ENCODE data around the gene RNF38. TPM values are rescaled to one million over a fixed set of nuclear protein-coding genes. Genes with fewer than 3 reads are reported as not detected.
"Not testable (repeated sequence)": the region's sequence is repeated elsewhere in the genome, so short reads cannot be mapped to it uniquely, and the experiment has no call there.

Gene RNF38
- total RNA-seq, 2 experiments from 2014 or later, result 26.7 to 40.0 TPM

DNA sequence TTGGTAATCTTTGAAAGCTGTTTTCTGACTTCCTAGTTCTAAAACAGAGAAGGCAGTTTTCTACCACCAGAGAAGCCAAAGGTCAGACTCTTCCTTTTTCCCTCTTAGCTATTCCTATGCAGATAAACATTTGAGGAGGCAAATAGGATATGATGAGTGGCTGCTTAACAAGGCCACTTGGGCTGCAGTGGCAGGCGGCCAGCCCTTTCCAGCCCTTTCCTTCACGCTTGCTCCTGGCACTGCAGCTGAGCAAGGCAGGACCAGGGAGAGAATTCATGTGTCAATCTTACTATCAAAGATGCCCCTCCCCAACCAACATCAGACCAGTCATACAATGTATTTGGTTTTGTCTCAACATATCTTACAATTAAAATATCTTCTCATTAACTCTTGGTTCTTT lies 36.8 kb upstream of the RNF38 start:
- H3K9me3 Mint-ChIP-seq (ENCODE audit: low read depth), result no peaks in the 10 kb centered on the region
- H3K4me3 Mint-ChIP-seq, result no peak overlapping the region
- ChIA-PET POLR2A (interaction anchor here (0.6 kb wide), 3 partner anchors 8 to 78 kb away, joined by 4 to 10 read pairs (median 6); no protein-coding TSS in a partner anchor), CTCF (interaction anchor here (0.6 to 3.2 kb wide), 7 partner anchors 13 to 119 kb away, joined by 3 to 19 read pairs (median 3); no protein-coding TSS in a partner anchor)
- no peak overlapping the region for H3K27ac Mint-ChIP-seq
- no peak for DNase-seq
- H3K36me3 Mint-ChIP-seq (ENCODE audit: low read depth), result no peaks in the 10 kb centered on the region
- no peaks in the 10 kb centered on the region for H3K27me3 Mint-ChIP-seq
- ATAC-seq, result no peak
- intact Hi-C loops (cut with DNase I, micrococcal nuclease), result no loop called here
- H3K4me1 Mint-ChIP-seq, result peaks cover 13% of the 10 kb centered on the region

GRCh38 chr9:36433386-36433785 lies 33.3 kb upstream of the RNF38 start:
- H3K9me3 Mint-ChIP-seq (ENCODE audit: low read depth), result no peaks in the 10 kb centered on the region
- CTCF ChIA-PET, result interaction anchor here (0.6 to 1.2 kb wide), 2 partner anchors 10 to 13 kb away, joined by 4 to 5 read pairs; no protein-coding TSS in a partner anchor
- no peaks in the 10 kb centered on the region for H3K36me3 Mint-ChIP-seq (ENCODE audit: low read depth)
- H3K4me3 Mint-ChIP-seq, result no peak overlapping the region
- intact Hi-C loops (cut with DNase I, micrococcal nuclease), result no loop called here
- H3K4me1 Mint-ChIP-seq, result peaks cover 8% of the 10 kb centered on the region
- POLR2A ChIA-PET, result no interaction called here
- ATAC-seq (no peak), DNase-seq (no peak)
- H3K27me3 Mint-ChIP-seq, result no peaks in the 10 kb centered on the region
- H3K27ac Mint-ChIP-seq, result no peak overlapping the region

DNA sequence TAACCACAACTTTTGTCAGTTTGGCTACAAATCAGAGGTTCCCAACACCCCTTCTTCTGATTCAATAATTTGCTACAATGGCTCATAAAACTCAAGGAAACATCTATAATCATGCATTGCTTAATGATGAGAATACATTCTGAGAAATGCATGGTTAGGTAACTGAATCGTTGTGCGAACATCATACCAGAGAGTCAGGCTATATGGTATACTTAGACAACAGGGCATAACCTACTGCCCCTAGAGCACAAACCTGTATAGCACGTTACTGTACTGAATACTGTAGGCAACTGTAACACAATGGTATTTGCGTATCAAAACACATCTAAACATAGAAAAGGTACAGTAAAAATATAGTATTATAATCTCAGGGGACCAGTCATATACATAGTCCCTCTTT lies 31.0 kb upstream of the RNF38 start:
- H3K27ac Mint-ChIP-seq, result no peak overlapping the region
- H3K4me1 Mint-ChIP-seq, result peaks cover 17% of the 10 kb centered on the region
- H3K4me3 Mint-ChIP-seq, result no peak overlapping the region
- intact Hi-C loops (cut with DNase I, micrococcal nuclease), result no loop called here
- POLR2A ChIA-PET, result no interaction called here
- CTCF ChIA-PET, result interaction anchor here (1.2 to 1.6 kb wide), 4 partner anchors 9 to 168 kb away, joined by 3 to 6 read pairs (median 4); no protein-coding TSS in a partner anchor
- peak; percentile 47 for ATAC-seq
- DNase-seq, result no peak
- peaks cover 4% of the 10 kb centered on the region for H3K36me3 Mint-ChIP-seq (ENCODE audit: low read depth)
- H3K9me3 Mint-ChIP-seq (ENCODE audit: low read depth), result no peaks in the 10 kb centered on the region
- H3K27me3 Mint-ChIP-seq, result no peaks in the 10 kb centered on the region

DNA sequence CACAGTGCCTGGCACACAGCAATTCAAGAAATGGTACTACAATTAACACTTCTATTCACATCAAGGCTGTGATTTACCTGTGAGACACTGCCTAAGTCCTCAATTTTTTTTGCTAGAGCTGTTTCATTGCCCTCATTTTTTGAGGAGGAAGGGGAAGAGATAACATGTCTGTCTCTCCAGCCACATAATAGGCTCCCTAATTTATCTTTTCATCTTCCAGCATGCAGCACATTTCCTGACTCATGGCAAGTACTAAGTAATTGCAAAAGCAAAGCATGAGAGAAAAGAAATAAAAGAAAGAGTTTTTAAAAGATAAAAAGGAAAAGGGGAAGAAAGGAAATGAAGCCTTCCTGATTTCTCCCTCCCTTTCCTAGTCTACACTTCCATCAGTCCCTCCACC lies 26.9 kb upstream of the RNF38 start:
- Mint-ChIP-seq H3K4me3 (no peak overlapping the region), H3K27me3 (no peaks in the 10 kb centered on the region), H3K4me1 (peaks cover 21% of the 10 kb centered on the region), H3K9me3 (ENCODE audit: low read depth) (no peaks in the 10 kb centered on the region), H3K27ac (no peak overlapping the region), H3K36me3 (ENCODE audit: low read depth) (peaks cover 8% of the 10 kb centered on the region)
- ChIA-PET CTCF (interaction anchor here (0.6 to 1.1 kb wide), 2 partner anchors 19 to 1337 kb away, joined by 3 to 4 read pairs; no protein-coding TSS in a partner anchor), POLR2A (no interaction called here)
- DNase-seq (no peak), ATAC-seq (no peak)
- intact Hi-C loops (cut with DNase I, micrococcal nuclease), result no loop called here

GRCh38 chr9:36426348-36426747 lies 26.3 kb upstream of the RNF38 start:
- ChIA-PET CTCF (no interaction called here), POLR2A (no interaction called here)
- Mint-ChIP-seq H3K36me3 (ENCODE audit: low read depth) (peaks cover 8% of the 10 kb centered on the region), H3K9me3 (ENCODE audit: low read depth) (no peaks in the 10 kb centered on the region), H3K27ac (no peak overlapping the region), H3K4me3 (no peak overlapping the region), H3K27me3 (no peaks in the 10 kb centered on the region), H3K4me1 (peaks cover 21% of the 10 kb centered on the region)
- intact Hi-C loops (cut with DNase I, micrococcal nuclease), result no loop called here
- ATAC-seq (no peak), DNase-seq (no peak)

DNA sequence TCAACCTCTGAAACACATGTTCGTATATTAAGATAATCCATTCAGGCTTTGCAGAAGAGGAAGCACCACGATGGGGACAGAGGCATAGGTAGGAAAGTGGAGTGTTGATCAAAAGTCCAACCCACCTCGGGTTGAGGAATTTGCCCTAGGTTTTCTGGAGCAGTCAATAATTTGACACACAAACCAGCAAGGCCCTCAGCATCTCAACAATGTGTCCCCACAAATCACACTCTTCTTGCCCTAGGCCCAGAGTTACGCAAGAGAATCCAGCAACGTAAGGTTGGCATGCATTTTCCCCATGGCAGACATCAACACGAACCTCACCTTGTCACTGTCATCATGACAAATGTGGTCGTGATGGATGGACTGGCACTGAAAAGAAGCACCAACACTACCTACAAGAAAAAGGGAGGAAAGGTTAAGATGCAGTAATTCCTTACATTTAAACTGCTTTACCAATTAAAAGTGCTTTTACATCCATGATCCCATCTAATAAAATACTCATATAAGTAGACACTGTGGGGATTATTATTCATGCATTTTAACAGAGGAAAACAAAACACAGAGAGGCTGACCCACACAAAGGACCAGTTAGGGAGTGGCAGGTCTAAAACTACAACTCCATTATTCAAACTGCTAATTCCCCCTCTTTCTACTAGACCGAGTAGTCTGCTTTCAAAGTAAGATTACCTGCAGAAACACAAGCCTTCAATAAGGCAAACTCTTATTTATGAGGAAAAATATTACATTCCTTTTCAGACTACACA lies 24.4 kb upstream of the RNF38 start:
- intact Hi-C loops (cut with DNase I, micrococcal nuclease), result no loop called here
- Mint-ChIP-seq H3K4me3 (no peak overlapping the region), H3K9me3 (ENCODE audit: low read depth) (no peaks in the 10 kb centered on the region), H3K36me3 (ENCODE audit: low read depth) (peaks cover 12% of the 10 kb centered on the region), H3K27me3 (no peaks in the 10 kb centered on the region), H3K27ac (no peak overlapping the region), H3K4me1 (peaks cover 21% of the 10 kb centered on the region)
- DNase-seq, result no peak
- POLR2A ChIA-PET, result no interaction called here
- CTCF ChIA-PET, result no interaction called here
- no peak for ATAC-seq

- no peak for ATAC-seq
- no peaks in the 10 kb centered on the region for H3K9me3 Mint-ChIP-seq (ENCODE audit: low read depth)
- no peak overlapping the region for H3K27ac Mint-ChIP-seq
- peaks cover 12% of the 10 kb centered on the region for H3K36me3 Mint-ChIP-seq (ENCODE audit: low read depth)
- no peak overlapping the region for H3K4me3 Mint-ChIP-seq
- intact Hi-C loops (cut with DNase I, micrococcal nuclease), result no loop called here
- peaks cover 17% of the 10 kb centered on the region for H3K4me1 Mint-ChIP-seq
- no peak for DNase-seq
- POLR2A ChIA-PET, result no interaction called here
- CTCF ChIA-PET, result interaction anchor here (0.6 to 1.8 kb wide), 6 partner anchors 9 to 306 kb away, joined by 3 to 11 read pairs (median 4); no protein-coding TSS in a partner anchor
- no peaks in the 10 kb centered on the region for H3K27me3 Mint-ChIP-seq
Measured at GRCh38 chr9:36423206-36423605, 23.1 kb upstream of the RNF38 start.

DNA sequence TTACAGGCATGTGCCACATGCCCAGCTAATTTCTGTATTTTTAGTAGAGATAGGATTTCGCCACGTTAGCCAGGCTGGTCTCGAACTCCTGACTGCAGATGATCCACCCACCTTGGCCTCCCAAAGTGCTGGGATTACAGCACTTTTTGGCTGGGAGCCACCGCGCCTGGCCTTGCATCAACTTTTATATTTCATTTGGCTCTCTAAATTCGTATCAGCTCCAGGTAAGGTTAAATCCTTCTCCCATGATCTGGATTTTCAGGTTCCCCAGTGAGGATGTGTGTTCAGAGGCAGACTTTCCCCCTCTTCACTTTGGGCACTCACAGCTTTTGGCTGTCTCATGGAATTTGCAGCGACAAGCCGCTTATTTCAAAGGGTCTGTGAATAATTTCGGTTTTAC lies 16.8 kb upstream of the RNF38 start:
- ChIA-PET POLR2A (no interaction called here), CTCF (interaction anchor here (1.1 to 3.5 kb wide), 3 partner anchors 9 to 143 kb away, joined by 3 to 22 read pairs (median 4); no protein-coding TSS in a partner anchor)
- Mint-ChIP-seq H3K4me3 (no peak overlapping the region), H3K4me1 (peaks cover 4% of the 10 kb centered on the region), H3K27ac (no peak overlapping the region), H3K27me3 (no peaks in the 10 kb centered on the region), H3K36me3 (ENCODE audit: low read depth) (peaks cover 10% of the 10 kb centered on the region), H3K9me3 (ENCODE audit: low read depth) (no peaks in the 10 kb centered on the region)
- DNase-seq, result no peak
- intact Hi-C loops (cut with DNase I, micrococcal nuclease), result no loop called here
- no peak for ATAC-seq

GRCh38 chr9:36415822-36416525 lies 15.9 kb upstream of the RNF38 start:
- peaks cover 8% of the 10 kb centered on the region for H3K4me1 Mint-ChIP-seq
- no peaks in the 10 kb centered on the region for H3K9me3 Mint-ChIP-seq (ENCODE audit: low read depth)
- H3K27me3 Mint-ChIP-seq, result no peaks in the 10 kb centered on the region
- no peak for DNase-seq
- H3K27ac Mint-ChIP-seq, result no peak overlapping the region
- intact Hi-C loops (cut with DNase I, micrococcal nuclease), result no loop called here
- no peak overlapping the region for H3K4me3 Mint-ChIP-seq
- ATAC-seq, result no peak
- CTCF ChIA-PET, result interaction anchor here (1.1 to 1.6 kb wide), 3 partner anchors 9 to 144 kb away, joined by 3 to 7 read pairs (median 3); no protein-coding TSS in a partner anchor
- POLR2A ChIA-PET, result no interaction called here
- peaks cover 9% of the 10 kb centered on the region for H3K36me3 Mint-ChIP-seq (ENCODE audit: low read depth)

DNA sequence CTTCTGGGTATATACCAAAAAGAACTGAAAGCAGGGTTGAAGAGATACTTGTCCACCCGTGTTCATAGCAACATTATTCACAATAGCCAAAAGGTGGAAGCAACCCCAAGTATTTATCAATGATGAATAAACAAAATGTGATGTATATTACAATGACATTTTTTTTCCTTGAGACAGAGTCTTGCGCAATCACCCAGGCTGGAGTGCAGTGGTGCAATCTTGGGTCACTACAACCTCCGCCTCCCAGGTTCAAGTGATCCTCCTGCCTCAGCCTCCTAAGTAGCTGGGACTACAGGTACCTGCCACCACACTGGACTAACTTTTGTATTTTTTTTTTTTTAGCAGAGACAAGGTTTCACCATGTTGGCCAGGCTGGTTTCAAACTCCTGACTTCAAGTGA lies 11.3 kb upstream of the RNF38 start:
- H3K4me3 Mint-ChIP-seq; POLR2A ChIA-PET; intact Hi-C loops (cut with DNase I, micrococcal nuclease); ATAC-seq; H3K9me3 Mint-ChIP-seq (ENCODE audit: low read depth); H3K36me3 Mint-ChIP-seq (ENCODE audit: low read depth); H3K27me3 Mint-ChIP-seq; DNase-seq; H3K27ac Mint-ChIP-seq: not testable (repeated sequence)
- peaks cover 15% of the 10 kb centered on the region for H3K4me1 Mint-ChIP-seq
- CTCF ChIA-PET, result interaction anchor here (1.6 kb wide), 1 partner anchor 145 kb away, joined by 5 read pairs; no protein-coding TSS in a partner anchor

DNA sequence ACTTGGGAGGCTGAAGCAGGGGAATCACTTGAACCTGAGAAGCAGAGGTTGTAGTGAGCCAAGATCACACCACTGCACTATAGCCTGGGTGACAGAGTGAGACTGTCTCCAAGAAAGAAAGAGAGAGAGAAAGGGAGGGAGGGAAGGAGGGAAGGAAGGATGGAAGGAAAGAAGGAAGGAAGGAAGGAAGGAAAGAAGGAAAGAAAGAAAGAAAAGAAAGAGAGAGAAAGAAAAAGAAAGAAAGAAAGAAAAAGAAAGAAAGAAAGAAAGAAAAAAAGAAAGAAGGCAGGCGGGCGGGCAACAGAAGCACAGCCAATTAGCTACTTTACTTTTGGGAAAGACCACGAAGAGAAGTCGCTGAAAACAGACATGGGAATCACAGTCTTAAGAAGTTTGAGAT lies 9.0 kb upstream of the RNF38 start:
- H3K9me3 Mint-ChIP-seq (ENCODE audit: low read depth); H3K27ac Mint-ChIP-seq; H3K4me3 Mint-ChIP-seq; H3K27me3 Mint-ChIP-seq; DNase-seq; POLR2A ChIA-PET; ATAC-seq; H3K36me3 Mint-ChIP-seq (ENCODE audit: low read depth): not testable (repeated sequence)
- peaks cover 15% of the 10 kb centered on the region for H3K4me1 Mint-ChIP-seq
- intact Hi-C loops (cut with DNase I, micrococcal nuclease), result loop anchor here (5.0 to 10.0 kb wide), 2 partner anchors 163 to 654 kb away; partner anchors contain the start of genes MELK (in 1 of the 2) and MSMP (in 1 of the 2)
- CTCF ChIA-PET, result interaction anchor here (0.7 to 8.7 kb wide), 11 partner anchors 9 to 323 kb away, joined by 3 to 285 read pairs (median 3); partner anchors contain the start of gene RNF38

Data from activated CD4-positive, alpha-beta T cell treated with anti-CD3 and anti-CD28 coated beads for 36 hours (primary cell).